Stomach (tissue), 9 donors: ENCODE data around the gene PLS1. TPM values are rescaled to one million over a fixed set of nuclear protein-coding genes. Genes with fewer than 3 reads are reported as not detected.

Source experiments
- DNase-seq, 2 donors: peaks; one replicate each; pipeline versions ENCODE4 v3.0.0 to v3.0.0-alpha.2; 2013 to 2019
- H3K27ac ChIP-seq, 5 donors: fragments of 200-600 bp in 4 of 5; sonication (generic) in 4 of 5; one replicate each; pipeline ENCODE4 v1.5.1; 2013 to 2019; ENCODE audit warnings: mild to moderate bottlenecking in 1 of 5, moderate library complexity in 1 of 5
- H3K27me3 ChIP-seq, 3 donors: fragments of 200-600 bp; sonication (generic); one replicate each; pipeline ENCODE4 v1.5.1; 2017 to 2019; ENCODE audit warnings: mixed run types in 1 of 3
- H3K36me3 ChIP-seq, 4 donors: fragments of 200-600 bp; sonication (generic); 1 replicate in 3 of 4; 2 replicates in 1 of 4; pipeline ENCODE4 v1.5.1; 2016 to 2019
- H3K4me1 ChIP-seq, 4 donors: fragments of 200-600 bp; sonication (generic); one replicate each; pipeline ENCODE4 v1.5.1; 2016 to 2019
- H3K4me3 ChIP-seq, 4 donors: fragments of 200-600 bp; sonication (generic) in 3 of 4; one replicate each; pipeline ENCODE4 v1.5.1; 2016 to 2019; ENCODE audit warnings: mild to moderate bottlenecking in 1 of 4
- H3K9me3 ChIP-seq, 4 donors: fragments of 200-600 bp; sonication (generic); one replicate each; pipeline ENCODE4 v1.5.1; 2016 to 2019
- EP300 ChIP-seq: sonication (generic); formaldehyde crosslinking; IDR thresholded peaks from one replicate; pipeline ENCODE4 v1.6.1; 2017; ENCODE audit warnings: antibody characterized with exemption
- POLR2A ChIP-seq, 4 donors: fragments of 450-650 bp; IDR thresholded peaks; one replicate each; pipeline ENCODE4 v1.6.1; 2016; ENCODE audit warnings: antibody characterized with exemption in 4 of 4, control low read depth in 2 of 4, mild to moderate bottlenecking in 1 of 4, moderate library complexity in 1 of 4
- POLR2AphosphoS5 ChIP-seq, 3 donors: sonication (generic); formaldehyde crosslinking; IDR thresholded peaks; one replicate each; pipeline ENCODE4 v1.6.1; 2016; ENCODE audit warnings: antibody characterized with exemption in 3 of 3
- WGBS, 5 donors: extraction: QIAGEN DNeasy Blood & Tissue Kit in 3 of 5; methylation state at CpG; one replicate each; pipeline versions ENCODE4 v1.1.5 to v1.1.7; 2013 to 2018; 5-methylcytosine and 5-hydroxymethylcytosine counted together
- intact Hi-C: fragments of 100-400 bp; cut with DNase I; formaldehyde crosslinking; loops from one replicate; pipeline ENCODE4 v1.15.1; 2023; ENCODE audit warnings: low total_unique reads
- polyA plus RNA-seq, 3 donors: library from polyadenylated mRNA; stranded (reverse); fragments of 200-250 nt; gene quantifications; one replicate each; pipeline ENCODE4 v1.2.3, GENCODE V29; 2013
- total RNA-seq, 5 donors: library from RNA; depleted of rRNA; stranded (reverse); fragments of >200 nt; gene quantifications; one replicate each; pipeline versions ENCODE4 v1.1.0 to v1.2.3, GENCODE V29; 2014 to 2016
- TF ChIP-seq, protein P1 (sequence below), 7 experiments: fragments of 450-650 bp in 4 of 7; fragments of 200-600 bp in 3 of 7; sonication (generic) in 3 of 7; IDR thresholded peaks; one replicate each; pipeline ENCODE4 v1.5.1; 2016 to 2019; ENCODE audit warnings: antibody characterized with exemption in 7 of 7, control low read depth in 2 of 7, mild to moderate bottlenecking in 1 of 7
- donor health status: healthy with polysubstance abuse.
- donor health status: Bipolar disorder and iron deficiency.
- donor health status: healthy.

PLS1 gene
- total and polyA plus RNA-seq, 8 donors = 5.2 to 79.1 (median 19.3) TPM

DNA sequence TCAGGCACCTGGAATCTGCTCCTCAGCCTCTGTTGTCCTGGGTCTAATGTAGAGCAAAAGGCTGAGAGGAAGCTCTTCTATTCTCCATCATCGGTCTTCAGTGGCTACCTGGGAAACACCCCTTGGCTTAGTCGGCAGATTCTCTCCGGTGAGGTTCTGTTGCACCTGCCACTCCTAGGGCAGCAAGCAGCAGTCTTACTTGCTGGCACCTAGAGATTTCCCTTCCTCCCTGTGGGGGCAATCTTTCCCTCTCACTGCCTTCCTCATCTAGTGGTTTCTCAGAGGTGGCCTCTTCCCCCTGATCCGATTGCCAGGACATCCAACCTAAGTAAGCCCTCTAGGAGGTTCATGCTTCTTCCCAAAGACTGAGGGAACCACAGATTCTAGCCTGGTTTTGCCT lies 60.8 kb downstream of the PLS1 start:
- H3K9me3 ChIP-seq = no peaks in the 10 kb centered on the region

GRCh38 chr3:142660383-142660782 lies 64.2 kb downstream of the PLS1 start:
- H3K4me1 ChIP-seq = peaks cover 0 to 11% (median 6%) of the 10 kb centered on the region in 4 donors
- WGBS, 5 donors = 66 to 76% (median 70%) methylated on average over 6 of the region's 6 CpGs

More for the DNA sequence above, 60.8 kb downstream of the PLS1 start:
- Histone ChIP-seq H3K4me1 (no peaks in the 10 kb centered on the region), H3K27ac (no peak overlapping the region), H3K36me3 (no peaks in the 10 kb centered on the region), H3K27me3 (no peaks in the 10 kb centered on the region), H3K4me3 (no peak overlapping the region)
- TF ChIP-seq POLR2A (IDR thresholded peaks at IDR 0.05) = no peak
- no peak for TF ChIP-seq EP300
- TF ChIP-seq, protein P1, sequence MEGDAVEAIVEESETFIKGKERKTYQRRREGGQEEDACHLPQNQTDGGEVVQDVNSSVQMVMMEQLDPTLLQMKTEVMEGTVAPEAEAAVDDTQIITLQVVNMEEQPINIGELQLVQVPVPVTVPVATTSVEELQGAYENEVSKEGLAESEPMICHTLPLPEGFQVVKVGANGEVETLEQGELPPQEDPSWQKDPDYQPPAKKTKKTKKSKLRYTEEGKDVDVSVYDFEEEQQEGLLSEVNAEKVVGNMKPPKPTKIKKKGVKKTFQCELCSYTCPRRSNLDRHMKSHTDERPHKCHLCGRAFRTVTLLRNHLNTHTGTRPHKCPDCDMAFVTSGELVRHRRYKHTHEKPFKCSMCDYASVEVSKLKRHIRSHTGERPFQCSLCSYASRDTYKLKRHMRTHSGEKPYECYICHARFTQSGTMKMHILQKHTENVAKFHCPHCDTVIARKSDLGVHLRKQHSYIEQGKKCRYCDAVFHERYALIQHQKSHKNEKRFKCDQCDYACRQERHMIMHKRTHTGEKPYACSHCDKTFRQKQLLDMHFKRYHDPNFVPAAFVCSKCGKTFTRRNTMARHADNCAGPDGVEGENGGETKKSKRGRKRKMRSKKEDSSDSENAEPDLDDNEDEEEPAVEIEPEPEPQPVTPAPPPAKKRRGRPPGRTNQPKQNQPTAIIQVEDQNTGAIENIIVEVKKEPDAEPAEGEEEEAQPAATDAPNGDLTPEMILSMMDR (IDR thresholded peaks at IDR 0.05) = no peak
- TF ChIP-seq POLR2AphosphoS5 (IDR thresholded peaks at IDR 0.05) = no peak
- DNase-seq = no peak
- intact Hi-C loops = no loop called here
- WGBS, 5 donors = 72 to 91% (median 90%) methylated on average over 4 of the region's 4 CpGs

DNA sequence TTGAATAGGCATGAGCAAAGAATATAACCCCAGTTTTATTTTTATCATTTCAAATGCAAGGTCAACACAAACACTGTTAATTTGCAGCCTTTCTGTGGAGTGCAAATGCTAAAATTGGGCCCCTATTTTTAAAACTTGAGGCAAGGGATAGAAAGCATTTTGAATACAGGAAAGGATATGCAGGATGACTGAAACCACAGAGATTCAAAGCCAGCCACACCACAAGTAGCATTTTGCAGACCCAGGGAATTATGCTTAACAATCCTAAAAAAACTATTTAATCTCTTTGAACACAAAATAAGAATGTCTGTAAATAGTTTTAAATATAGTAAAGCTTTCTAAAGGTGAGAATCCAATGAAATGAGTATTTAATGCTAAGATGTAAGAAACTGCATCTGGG lies 64.7 kb downstream of the PLS1 start:
- TF ChIP-seq POLR2AphosphoS5 (IDR thresholded peaks at IDR 0.05) = no peak
- no peak for TF ChIP-seq EP300
- TF ChIP-seq, protein P1 (IDR thresholded peaks at IDR 0.05) = no peak
- TF ChIP-seq POLR2A (IDR thresholded peaks at IDR 0.05) = no peak
- DNase-seq = no peak
- Histone ChIP-seq H3K4me1 (peaks cover 0 to 11% (median 6%) of the 10 kb centered on the region in 4 donors), H3K4me3 (no peak overlapping the region), H3K27me3 (no peaks in the 10 kb centered on the region), H3K9me3 (no peaks in the 10 kb centered on the region), H3K36me3 (no peaks in the 10 kb centered on the region), H3K27ac (no peak overlapping the region)
- intact Hi-C loops = no loop called here

More at GRCh38 chr3:142660383-142660782, 64.2 kb downstream of the PLS1 start:
- Histone ChIP-seq H3K9me3 (no peaks in the 10 kb centered on the region), H3K4me3 (no peak overlapping the region), H3K36me3 (no peaks in the 10 kb centered on the region), H3K27me3 (no peaks in the 10 kb centered on the region), H3K27ac (no peak overlapping the region)
- DNase-seq = no peak
- intact Hi-C loops = no loop called here
- TF ChIP-seq POLR2AphosphoS5 (IDR thresholded peaks at IDR 0.05) (no peak), EP300 (no peak), POLR2A (IDR thresholded peaks at IDR 0.05) (no peak)
- TF ChIP-seq, protein P1 (IDR thresholded peaks at IDR 0.05) = no peak

DNA sequence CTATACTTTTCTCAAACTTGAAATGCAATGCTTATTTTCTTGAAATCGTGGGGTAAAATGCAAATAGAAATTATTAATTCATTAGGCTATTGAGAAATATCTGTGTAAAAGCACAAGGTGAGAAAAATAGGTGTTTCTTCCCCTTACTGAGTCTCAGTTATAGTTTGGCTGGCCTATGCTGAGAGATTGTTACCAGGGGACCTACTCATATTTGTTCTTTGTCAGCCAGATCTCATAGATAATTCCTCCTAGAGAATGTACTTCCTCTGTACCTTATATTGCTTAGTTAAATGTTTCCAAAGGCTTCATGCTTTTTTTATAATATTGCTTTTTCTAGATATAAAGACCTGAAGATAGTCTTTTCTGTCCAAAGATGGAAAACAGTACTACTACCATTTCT lies 67.7 kb downstream of the PLS1 start:
- H3K27ac ChIP-seq = peak overlapping the region in 3 of 5 donors; percentile 36 to 75 (median 71)
- H3K4me1 ChIP-seq = peaks cover 0 to 11% (median 6%) of the 10 kb centered on the region in 4 donors
- peak in 1 of 2 donors; percentile 23 for DNase-seq
- no peak overlapping the region for H3K4me3 ChIP-seq
- TF ChIP-seq POLR2A (IDR thresholded peaks at IDR 0.05) = no peak
- TF ChIP-seq, protein P1 (IDR thresholded peaks at IDR 0.05) = no peak
- intact Hi-C loops = no loop called here
- WGBS, 5 donors = 22 to 56% (median 30%) methylated on average over 1 of the region's 1 CpG
- no peaks in the 10 kb centered on the region for H3K36me3 ChIP-seq
- no peaks in the 10 kb centered on the region for H3K9me3 ChIP-seq
- no peaks in the 10 kb centered on the region for H3K27me3 ChIP-seq
